Fibroblast of lung (primary cell): ENCODE measurements around the gene GNAS. TPM values are rescaled to one million over a fixed set of nuclear protein-coding genes. Genes with fewer than 3 reads are reported as not detected.
A peak's percentile ranks its signal among the peaks of the same experiment; 100 is the strongest.

ENCODE experiments used
- DNase-seq, 2 donors: peaks; one replicate each; pipeline versions ENCODE4 v3.0.0 to v3.0.0-alpha.2; 2010; ENCODE audit warnings: low read depth in 2 of 2
- H2AFZ ChIP-seq: 2 replicates; pipeline ENCODE4 v1.5.1; 2012; ENCODE audit warnings: low read length, control low read depth, inconsistent platforms
- H3K27ac ChIP-seq: 2 replicates; pipeline ENCODE4 v1.5.1; 2011; ENCODE audit warnings: low read length, control low read depth; ENCODE audit not compliant: insufficient read depth
- H3K27me3 ChIP-seq: 2 replicates; pipeline ENCODE4 v1.5.1; 2011; ENCODE audit warnings: mild to moderate bottlenecking, low read length; ENCODE audit not compliant: control insufficient read depth, insufficient read depth
- H3K36me3 ChIP-seq: 2 replicates; pipeline ENCODE4 v1.5.1; 2011; ENCODE audit warnings: low read length; ENCODE audit not compliant: control insufficient read depth, insufficient read depth
- H3K4me1 ChIP-seq: 2 replicates; pipeline ENCODE4 v1.5.1; 2011; ENCODE audit warnings: low read length; ENCODE audit not compliant: control insufficient read depth, insufficient read depth; ENCODE audit errors: extremely low read depth
- H3K4me2 ChIP-seq: 2 replicates; pipeline ENCODE4 v1.5.1; 2011; ENCODE audit warnings: low read length, control low read depth; ENCODE audit not compliant: insufficient read depth; ENCODE audit errors: extremely low read depth
- H3K4me3 ChIP-seq, 4 experiments: fragments of 200-600 bp in 1 of 4; sonication (generic) in 1 of 4; replicated peaks in 1 of 4; 2 replicates each; pipeline ENCODE4 v1.5.1; 2011 to 2016; ENCODE audit warnings: low read length in 4 of 4, low read depth in 3 of 4, mild to moderate bottlenecking in 3 of 4, control low read depth in 2 of 4, inconsistent platforms in 1 of 4, mixed read lengths in 1 of 4; ENCODE audit not compliant: insufficient read depth in 1 of 4; ENCODE audit errors: control extremely low read depth in 1 of 4
- H3K79me2 ChIP-seq: 2 replicates; pipeline ENCODE4 v1.5.1; 2012; ENCODE audit warnings: mild to moderate bottlenecking, low read length, inconsistent platforms; ENCODE audit not compliant: control insufficient read depth, insufficient read depth
- H3K9ac ChIP-seq: 2 replicates; pipeline ENCODE4 v1.5.1; 2011; ENCODE audit warnings: mild to moderate bottlenecking, low read length, control low read depth; ENCODE audit not compliant: insufficient read depth
- H3K9me3 ChIP-seq: 2 replicates; pipeline ENCODE4 v1.5.1; 2012; ENCODE audit warnings: low read depth, low read length; ENCODE audit not compliant: control insufficient read depth, insufficient read depth
- H4K20me1 ChIP-seq: 2 replicates; pipeline ENCODE4 v1.5.1; 2011; ENCODE audit warnings: low read length; ENCODE audit not compliant: control insufficient read depth, insufficient read depth; ENCODE audit errors: extremely low read depth
- CTCF ChIP-seq, 2 donors: IDR thresholded peaks in 1 of 2; conservative IDR thresholded peaks in 1 of 2; 1 replicate in 1 of 2; 2 replicates in 1 of 2; pipeline ENCODE4 v1.5.1; 2011 to 2012; ENCODE audit warnings: low read length in 2 of 2, control low read depth in 1 of 2, inconsistent platforms in 1 of 2, low read depth in 1 of 2, mild to moderate bottlenecking in 1 of 2
- EZH2 ChIP-seq: IDR thresholded peaks from 2 replicates; pipeline ENCODE4 v1.5.1; 2012; ENCODE audit warnings: low read length, control low read depth, mild to moderate bottlenecking; ENCODE audit errors: missing control alignments
- polyA plus RNA-seq, 2 donors: library from polyadenylated mRNA; depleted of rRNA in 1 of 2; stranded (reverse) in 1 of 2; unstranded in 1 of 2; fragments of >200 nt; gene quantifications; 2 replicates each; pipeline ENCODE4 v1.2.1, GENCODE V29; 2011 to 2012; ENCODE audit warnings: missing spikeins in 1 of 2
- total RNA-seq: library from RNA; depleted of rRNA; stranded (reverse); fragments of >200 nt; gene quantifications from 2 replicates; pipeline ENCODE4 v1.2.1, GENCODE V29; 2014

GNAS gene
- total and polyA plus RNA-seq, 2 donors (not counting 1 experiment from before 2014, with no cell fraction given), result 421 to 1,357 TPM

GRCh38 chr20:58889334-58889760 lies 36.8 kb downstream of the GNAS start:
- Histone ChIP-seq H3K27ac (no peak overlapping the region), H3K9ac (peak overlapping the region; percentile 20), H3K79me2 (peaks cover 24% of the 10 kb centered on the region), H3K4me1 (peaks cover 7% of the 10 kb centered on the region), H4K20me1 (no peaks in the 10 kb centered on the region), H3K4me2 (no peak overlapping the region), H3K27me3 (peaks cover 3% of the 10 kb centered on the region), H3K36me3 (no peaks in the 10 kb centered on the region), H2AFZ (no peak overlapping the region), H3K4me3 (peak overlapping the region; percentile 25 to 74 (median 58)), H3K9me3 (no peaks in the 10 kb centered on the region)
- DNase-seq, result peak in 1 of 2 donors; percentile 19
- TF ChIP-seq EZH2 (no peak), CTCF (conservative IDR thresholded peaks at IDR 0.05 in 1 of 2, IDR thresholded peaks at IDR 0.05 in 1 of 2; ENCODE audit: low read depth in 1 of 2, low read length in 2 of 2) (no peak)

- peak overlapping the region; percentile 82 for H3K4me2 ChIP-seq
- H3K9me3 ChIP-seq, result no peaks in the 10 kb centered on the region
- peak overlapping the region; percentile 65 for H3K9ac ChIP-seq
- H3K27me3 ChIP-seq, result peaks cover 3% of the 10 kb centered on the region
- peak overlapping the region; percentile 37 to 74 (median 53) for H3K4me3 ChIP-seq
- no peaks in the 10 kb centered on the region for H3K36me3 ChIP-seq
- H4K20me1 ChIP-seq, result no peaks in the 10 kb centered on the region
- peaks cover 30% of the 10 kb centered on the region for H3K79me2 ChIP-seq
- H3K4me1 ChIP-seq, result peaks cover 7% of the 10 kb centered on the region
- H2AFZ ChIP-seq, result peak overlapping the region; percentile 83
- TF ChIP-seq CTCF (conservative IDR thresholded peaks at IDR 0.05 in 1 of 2, IDR thresholded peaks at IDR 0.05 in 1 of 2; ENCODE audit: low read depth in 1 of 2, low read length in 2 of 2), result no peak
- TF ChIP-seq EZH2, result no peak
- peak overlapping the region; percentile 59 for H3K27ac ChIP-seq
- no peak for DNase-seq
Observed at GRCh38 chr20:58889798-58890517, 37.4 kb downstream of the GNAS start.

GRCh38 chr20:58890518-58891085 lies 38.1 kb downstream of the GNAS start:
- peak overlapping the region; percentile 82 for H3K4me2 ChIP-seq

More at GRCh38 chr20:58890518-58891085, 38.1 kb downstream of the GNAS start:
- Histone ChIP-seq H4K20me1 (no peaks in the 10 kb centered on the region), H3K9ac (peak overlapping the region; percentile 65), H3K4me3 (peak overlapping the region; percentile 46 to 74 (median 53)), H3K79me2 (peaks cover 37% of the 10 kb centered on the region), H3K9me3 (no peaks in the 10 kb centered on the region), H3K27me3 (peaks cover 3% of the 10 kb centered on the region), H3K36me3 (no peaks in the 10 kb centered on the region), H3K4me1 (peaks cover 7% of the 10 kb centered on the region), H2AFZ (peak overlapping the region; percentile 83), H3K27ac (peak overlapping the region; percentile 59)
- DNase-seq, result peak; percentile 83 to 84
- TF ChIP-seq CTCF (conservative IDR thresholded peaks at IDR 0.05 in 1 of 2, IDR thresholded peaks at IDR 0.05 in 1 of 2; ENCODE audit: low read depth in 1 of 2, low read length in 2 of 2) (no peak), EZH2 (no peak)
